HG03097 (cell line): Measurements from ENCODE around the gene MAD1L1.
"Not testable (repeated sequence)": the region's sequence is repeated elsewhere in the genome, so short reads cannot be mapped to it uniquely, and the experiment has no call there.

Source experiments
- ATAC-seq: cut with Tn5 transposase; IDR thresholded peaks from one replicate; pipeline ENCODE4 v1.9.1; 2021; ENCODE audit not compliant: unreplicated experiment, low FRiP score

MAD1L1 gene

GRCh38 chr7:1979591-1980560 is 252.9 kb downstream of the MAD1L1 start:
- peak; percentile 46 for ATAC-seq

DNA sequence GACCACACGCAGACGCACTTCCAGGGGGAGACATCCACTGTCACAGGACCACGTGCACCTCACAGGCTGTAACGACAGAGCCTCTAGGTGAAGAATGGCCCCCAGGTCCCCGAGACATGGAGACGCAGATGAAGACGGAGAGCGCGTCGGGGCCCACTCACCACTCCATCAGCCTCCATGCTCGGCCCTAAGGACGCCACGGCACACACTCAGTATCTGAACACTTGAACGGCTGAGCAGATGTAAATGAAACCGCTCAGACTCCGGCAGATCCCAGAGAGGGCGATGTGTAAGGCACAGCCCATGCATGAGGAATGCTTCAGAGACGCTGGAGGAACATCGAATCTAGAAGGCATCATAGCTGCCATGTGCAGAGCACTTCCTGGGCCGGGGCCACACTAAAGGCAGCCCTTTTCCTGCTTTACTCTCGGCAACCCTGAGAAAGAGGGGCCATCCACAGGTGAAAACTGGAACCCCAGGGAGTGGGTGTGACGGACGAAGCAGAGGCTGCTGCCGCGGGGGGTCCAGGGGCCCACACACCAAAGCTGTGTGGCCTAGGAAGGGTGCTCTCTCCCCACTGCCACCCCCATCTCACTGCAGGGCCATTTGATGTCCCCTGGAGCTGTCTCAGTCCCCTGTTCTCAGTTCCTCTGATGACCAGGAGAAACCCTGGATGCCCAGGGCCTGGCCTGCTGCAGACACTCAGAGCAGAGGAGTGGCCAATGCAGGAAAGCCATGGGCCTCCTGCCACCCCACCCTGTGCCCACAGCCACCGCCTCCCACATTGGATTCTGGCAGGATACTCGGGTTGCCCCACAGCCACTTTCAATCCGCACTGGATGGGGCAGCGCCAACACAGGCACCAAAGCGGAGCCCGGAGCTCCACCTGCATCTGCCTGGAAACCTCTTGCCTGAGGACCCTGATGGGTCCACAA is 253.8 kb downstream of the MAD1L1 start:
- ATAC-seq = no peak

DNA sequence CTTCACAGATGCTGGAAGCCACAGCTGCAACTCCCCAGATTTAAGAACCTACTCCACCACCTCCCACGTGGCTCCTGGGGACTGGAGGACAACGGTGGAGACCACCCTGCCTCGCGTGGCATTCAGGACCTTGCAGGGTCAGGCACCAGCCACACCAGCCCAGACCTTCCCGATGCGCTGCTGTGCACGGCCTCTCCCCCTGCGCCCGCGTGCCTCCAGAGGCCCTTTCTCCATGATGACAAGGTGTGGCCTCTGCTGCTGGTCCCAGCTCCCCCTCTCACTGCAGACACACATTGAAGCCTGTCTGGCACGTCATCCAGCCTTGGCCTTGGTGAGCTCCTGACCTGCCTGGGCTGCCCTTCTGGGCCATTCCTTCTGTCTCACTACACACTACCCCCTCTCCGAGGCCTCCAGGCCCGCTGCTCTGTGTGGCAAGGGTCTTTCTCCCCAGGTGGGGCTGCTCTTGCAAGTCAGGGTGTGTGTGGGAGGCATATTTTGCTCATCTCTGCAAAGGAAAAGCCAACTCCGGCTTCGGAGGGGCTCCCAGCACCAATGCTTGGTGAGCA is 254.8 kb downstream of the MAD1L1 start:
- no peak for ATAC-seq

DNA sequence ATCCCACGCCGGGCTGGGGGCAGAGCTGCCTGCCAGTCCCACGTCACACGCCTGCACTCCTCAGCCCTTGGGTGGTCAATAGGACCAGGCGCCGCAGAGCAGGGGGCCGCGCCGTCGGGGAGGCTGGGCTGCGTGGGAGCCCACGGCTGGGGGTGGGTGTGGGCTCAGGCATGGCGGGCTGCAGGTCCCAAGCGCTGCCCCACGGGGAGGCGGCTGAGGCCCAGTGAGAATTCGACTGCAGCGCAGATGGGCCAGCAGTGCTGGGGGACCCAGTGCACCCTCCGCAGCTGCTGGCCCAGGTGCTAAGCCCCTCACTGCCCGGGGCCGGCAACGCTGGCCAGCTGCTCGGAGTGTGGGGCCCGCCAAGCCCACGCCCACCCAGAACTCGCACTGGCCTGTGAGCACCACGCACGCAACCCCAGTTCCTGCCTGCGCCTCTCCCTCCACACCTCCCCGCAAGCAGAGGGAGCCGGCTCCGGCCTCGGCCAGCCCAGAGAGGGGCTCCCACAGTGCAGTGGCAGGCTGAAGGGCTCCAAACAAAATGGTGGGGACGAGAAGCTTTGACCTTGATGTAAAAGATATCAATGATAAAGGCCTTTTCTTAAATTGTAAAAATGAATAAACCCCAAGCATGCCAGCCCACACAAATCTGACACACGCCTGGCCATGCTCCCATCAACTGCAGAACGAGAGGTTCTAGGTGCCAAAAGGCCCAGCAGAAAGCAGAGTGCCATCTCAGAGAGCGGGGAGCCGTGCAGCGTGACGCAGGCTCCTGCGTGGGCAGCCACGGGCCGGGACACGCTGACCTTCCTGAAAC is 255.5 kb downstream of the MAD1L1 start:
- ATAC-seq = no peak

- not testable (repeated sequence) for ATAC-seq
Observed at GRCh38 chr7:1976521-1976920, 256.2 kb downstream of the MAD1L1 start.

DNA sequence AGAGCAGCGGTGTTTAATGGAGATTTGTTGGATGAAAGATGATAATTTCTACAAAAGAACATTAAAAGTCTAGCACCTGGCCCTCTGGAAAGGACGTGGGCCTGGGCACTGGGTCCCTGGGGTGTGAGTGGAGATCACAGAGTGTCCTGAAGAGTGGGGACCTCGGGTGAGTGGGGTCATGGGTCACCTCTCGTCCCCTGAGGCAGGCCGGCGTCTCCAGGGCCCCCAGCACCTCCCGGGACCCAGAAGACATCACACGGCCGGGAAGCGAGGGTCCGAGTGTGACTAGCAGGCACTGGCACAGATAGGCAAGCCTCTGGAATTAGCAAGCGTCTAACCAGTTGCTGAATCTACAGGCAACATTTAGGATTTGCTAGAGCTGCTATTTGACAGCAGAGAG is 257.2 kb downstream of the MAD1L1 start:
- no peak for ATAC-seq

DNA sequence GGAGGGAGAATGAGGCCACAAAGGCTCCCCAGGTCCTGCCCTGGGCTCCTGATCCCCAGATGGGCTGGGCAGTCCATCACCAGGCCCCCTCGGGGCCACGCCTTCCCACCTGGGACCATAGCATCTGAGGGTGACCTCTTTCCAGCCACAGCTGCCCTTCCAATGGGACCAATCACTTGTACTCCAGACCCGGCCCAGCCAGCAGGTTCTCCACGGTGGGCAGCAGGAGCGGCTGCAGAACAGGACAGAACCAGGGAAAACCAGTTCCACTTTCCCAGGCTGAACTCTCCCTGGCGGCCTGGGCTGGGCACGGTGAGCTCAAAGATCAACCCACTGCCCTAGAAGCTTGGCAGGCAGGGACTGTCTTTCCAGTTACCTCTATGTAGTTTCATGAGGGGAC is 257.6 kb downstream of the MAD1L1 start:
- ATAC-seq = no peak

GRCh38 chr7:1974290-1975101 is 258.2 kb downstream of the MAD1L1 start:
- no peak for ATAC-seq

GRCh38 chr7:1973321-1974251 is 259.2 kb downstream of the MAD1L1 start:
- ATAC-seq = no peak

GRCh38 chr7:1972744-1973143 is 260.0 kb downstream of the MAD1L1 start:
- ATAC-seq = no peak

- no peak for ATAC-seq
Observed at GRCh38 chr7:1971946-1972654, 260.6 kb downstream of the MAD1L1 start.

GRCh38 chr7:1970895-1971294 is 261.9 kb downstream of the MAD1L1 start:
- no peak for ATAC-seq

DNA sequence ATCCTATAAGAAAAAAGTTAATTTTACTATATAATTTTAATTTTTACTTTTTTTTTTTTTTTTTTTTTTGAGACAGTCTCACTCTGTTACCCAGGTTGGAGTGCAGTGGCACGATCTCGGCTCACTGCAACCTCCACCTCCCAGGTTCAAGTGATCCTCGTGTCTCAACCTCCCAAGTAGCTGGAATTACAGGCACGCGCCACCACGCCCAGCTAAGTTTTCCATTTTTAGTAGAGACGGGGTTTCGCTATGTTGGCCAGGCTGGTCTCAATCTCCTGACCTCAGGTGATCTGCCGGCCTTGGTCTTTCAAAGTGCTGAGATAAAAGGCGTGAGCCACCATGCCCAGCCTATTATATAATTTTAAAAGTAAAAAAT is 262.5 kb downstream of the MAD1L1 start:
- ATAC-seq = not testable (repeated sequence)

GRCh38 chr7:1969459-1970284 is 263.1 kb downstream of the MAD1L1 start:
- no peak for ATAC-seq

DNA sequence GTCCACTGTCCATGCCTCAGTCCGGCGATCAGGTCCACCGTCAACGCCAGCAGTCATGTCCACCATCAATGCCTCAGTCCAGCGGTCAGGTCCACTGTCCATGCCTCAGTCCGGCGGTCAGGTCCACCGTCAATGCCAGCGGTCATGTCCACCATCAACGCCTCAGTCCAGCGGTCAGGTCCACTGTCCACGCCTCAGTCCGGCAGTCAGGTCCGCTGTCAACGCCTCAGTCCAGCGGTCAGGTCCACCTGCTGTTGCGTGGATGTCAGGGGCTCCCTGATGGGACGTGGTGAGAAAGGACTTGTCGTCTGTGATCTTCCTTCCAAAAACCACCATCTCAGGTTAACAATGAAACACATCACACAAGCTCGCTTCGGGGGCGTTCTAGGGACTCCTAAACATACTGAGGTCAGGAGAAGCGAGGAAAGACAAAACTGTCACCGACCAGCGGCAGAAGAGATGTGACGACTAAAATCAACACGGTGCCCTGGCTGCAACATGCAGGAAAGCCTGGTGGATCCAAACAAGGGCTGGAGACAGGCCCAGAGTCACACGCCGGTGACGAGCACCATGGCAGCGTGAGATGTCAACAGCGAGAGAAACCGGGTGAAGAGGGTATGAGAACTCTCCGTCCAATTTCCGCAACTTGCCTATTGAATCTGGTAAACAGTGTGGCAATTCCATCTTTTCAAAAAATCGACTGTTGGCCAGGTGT is 264.2 kb downstream of the MAD1L1 start:
- ATAC-seq = no peak
